HepG2 (cell line): Measurements from ENCODE around the gene ABCA8.

Experiments used
- ETV6 ChIP-seq: sonication (generic); formaldehyde crosslinking; conservative IDR thresholded peaks from 2 replicates; pipeline ENCODE4 v1.4.0; 2020; ENCODE audit warnings: missing genetic modification reagents
- GABPA ChIP-seq, 2 experiments: IDR thresholded peaks; 2 replicates each; pipeline ENCODE4 v1.6.1; 2011 to 2016; ENCODE audit warnings: low read depth in 2 of 2, low read length in 1 of 2, missing biosample characterization in 1 of 2, missing genetic modification characterization in 1 of 2
- POLR2A ChIP-seq, 2 experiments: IDR thresholded peaks; 2 replicates each; pipeline ENCODE4 v1.6.1; 2011; ENCODE audit warnings: low read depth in 2 of 2, low read length in 2 of 2, mild to moderate bottlenecking in 1 of 2, moderate library complexity in 1 of 2; ENCODE audit not compliant: insufficient read depth in 1 of 2
- POLR2AphosphoS5 ChIP-seq: IDR thresholded peaks from 2 replicates; pipeline ENCODE4 v1.6.1; 2012; ENCODE audit warnings: low read depth, low read length
- RFX3 ChIP-seq: IDR thresholded peaks from 2 replicates; pipeline ENCODE4 v1.6.1; 2016; ENCODE audit warnings: missing biosample characterization, missing genetic modification reagents
- TCF7L2 ChIP-seq: IDR thresholded peaks from 2 replicates; pipeline ENCODE4 v1.6.1; 2011; ENCODE audit warnings: mild to moderate bottlenecking, low read depth, low read length, moderate library complexity
- TMF1 ChIP-seq: sonication (generic); formaldehyde crosslinking; IDR thresholded peaks from 2 replicates; pipeline ENCODE4 v1.8.1; 2022; ENCODE audit warnings: low read depth, missing genetic modification reagents
- ZNF121 ChIP-seq: sonication (generic); formaldehyde crosslinking; IDR thresholded peaks from 2 replicates; pipeline ENCODE4 v1.5.0; 2020; ENCODE audit warnings: mild to moderate bottlenecking, missing genetic modification reagents
- ZNF263 ChIP-seq: sonication (generic); formaldehyde crosslinking; IDR thresholded peaks from 2 replicates; pipeline ENCODE4 v1.4.0; 2020; ENCODE audit warnings: missing genetic modification reagents
- ZNF3 ChIP-seq: IDR thresholded peaks from 2 replicates; pipeline ENCODE4 v1.7.0; 2017; ENCODE audit warnings: inconsistent platforms
- ZSCAN22 ChIP-seq: sonication (generic); formaldehyde crosslinking; IDR thresholded peaks from 2 replicates; pipeline ENCODE4 v1.4.0; 2020; ENCODE audit warnings: mild to moderate bottlenecking, missing genetic modification reagents
- TF ChIP-seq, protein P1 (sequence below): sonication (generic); formaldehyde crosslinking; IDR thresholded peaks from 2 replicates; pipeline ENCODE4 v1.5.0; 2020; ENCODE audit warnings: mild to moderate bottlenecking, missing genetic modification reagents, moderate library complexity
- TF ChIP-seq, protein P2 (sequence below): sonication (generic); formaldehyde crosslinking; conservative IDR thresholded peaks from 2 replicates; pipeline ENCODE4 v1.4.0; 2020; ENCODE audit warnings: mild to moderate bottlenecking, missing genetic modification reagents, moderate library complexity

DNA sequence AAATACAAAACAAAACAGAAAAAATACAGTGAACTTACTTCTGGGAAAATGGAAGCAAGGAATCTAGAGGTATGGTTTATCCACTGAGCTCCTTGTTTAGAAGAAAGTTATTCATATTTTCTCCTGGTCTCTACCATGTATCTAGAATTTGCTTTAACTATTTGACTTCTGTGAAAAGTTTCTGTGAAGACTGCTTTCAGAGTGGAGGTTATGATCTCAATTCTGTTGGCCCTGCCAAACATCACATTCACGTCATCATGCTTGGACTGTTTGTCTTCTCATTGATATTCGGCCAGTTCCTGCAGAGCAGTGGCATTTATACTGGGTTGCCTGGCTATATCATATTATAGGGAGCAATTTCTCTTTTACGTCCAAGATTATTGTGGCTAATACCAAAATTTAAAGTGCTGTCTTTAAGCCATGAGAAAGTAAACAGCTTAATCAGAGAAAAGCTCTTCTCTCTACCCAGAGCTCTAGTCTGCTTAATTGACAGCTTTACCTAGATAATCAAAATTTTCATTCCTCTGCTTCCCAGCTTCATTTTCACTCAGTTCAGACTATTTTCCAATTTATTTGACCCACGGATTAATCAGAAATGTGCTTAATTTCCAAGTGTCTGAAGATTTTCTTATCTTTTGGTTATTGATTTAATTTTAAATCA, at the start of gene ABCA8:
- no peak for TF ChIP-seq GABPA (IDR thresholded peaks at IDR 0.05; ENCODE audit: low read depth, low read length)
- no peak for TF ChIP-seq GABPA (CRISPR knock-in tag; IDR thresholded peaks at IDR 0.05; ENCODE audit: low read depth)
- TF ChIP-seq ZNF263 (CRISPR knock-in tag) = no peak
- TF ChIP-seq, protein P1, sequence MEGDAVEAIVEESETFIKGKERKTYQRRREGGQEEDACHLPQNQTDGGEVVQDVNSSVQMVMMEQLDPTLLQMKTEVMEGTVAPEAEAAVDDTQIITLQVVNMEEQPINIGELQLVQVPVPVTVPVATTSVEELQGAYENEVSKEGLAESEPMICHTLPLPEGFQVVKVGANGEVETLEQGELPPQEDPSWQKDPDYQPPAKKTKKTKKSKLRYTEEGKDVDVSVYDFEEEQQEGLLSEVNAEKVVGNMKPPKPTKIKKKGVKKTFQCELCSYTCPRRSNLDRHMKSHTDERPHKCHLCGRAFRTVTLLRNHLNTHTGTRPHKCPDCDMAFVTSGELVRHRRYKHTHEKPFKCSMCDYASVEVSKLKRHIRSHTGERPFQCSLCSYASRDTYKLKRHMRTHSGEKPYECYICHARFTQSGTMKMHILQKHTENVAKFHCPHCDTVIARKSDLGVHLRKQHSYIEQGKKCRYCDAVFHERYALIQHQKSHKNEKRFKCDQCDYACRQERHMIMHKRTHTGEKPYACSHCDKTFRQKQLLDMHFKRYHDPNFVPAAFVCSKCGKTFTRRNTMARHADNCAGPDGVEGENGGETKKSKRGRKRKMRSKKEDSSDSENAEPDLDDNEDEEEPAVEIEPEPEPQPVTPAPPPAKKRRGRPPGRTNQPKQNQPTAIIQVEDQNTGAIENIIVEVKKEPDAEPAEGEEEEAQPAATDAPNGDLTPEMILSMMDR (CRISPR knock-in tag) = no peak
- no peak for TF ChIP-seq ZNF3
- TF ChIP-seq, protein P2, sequence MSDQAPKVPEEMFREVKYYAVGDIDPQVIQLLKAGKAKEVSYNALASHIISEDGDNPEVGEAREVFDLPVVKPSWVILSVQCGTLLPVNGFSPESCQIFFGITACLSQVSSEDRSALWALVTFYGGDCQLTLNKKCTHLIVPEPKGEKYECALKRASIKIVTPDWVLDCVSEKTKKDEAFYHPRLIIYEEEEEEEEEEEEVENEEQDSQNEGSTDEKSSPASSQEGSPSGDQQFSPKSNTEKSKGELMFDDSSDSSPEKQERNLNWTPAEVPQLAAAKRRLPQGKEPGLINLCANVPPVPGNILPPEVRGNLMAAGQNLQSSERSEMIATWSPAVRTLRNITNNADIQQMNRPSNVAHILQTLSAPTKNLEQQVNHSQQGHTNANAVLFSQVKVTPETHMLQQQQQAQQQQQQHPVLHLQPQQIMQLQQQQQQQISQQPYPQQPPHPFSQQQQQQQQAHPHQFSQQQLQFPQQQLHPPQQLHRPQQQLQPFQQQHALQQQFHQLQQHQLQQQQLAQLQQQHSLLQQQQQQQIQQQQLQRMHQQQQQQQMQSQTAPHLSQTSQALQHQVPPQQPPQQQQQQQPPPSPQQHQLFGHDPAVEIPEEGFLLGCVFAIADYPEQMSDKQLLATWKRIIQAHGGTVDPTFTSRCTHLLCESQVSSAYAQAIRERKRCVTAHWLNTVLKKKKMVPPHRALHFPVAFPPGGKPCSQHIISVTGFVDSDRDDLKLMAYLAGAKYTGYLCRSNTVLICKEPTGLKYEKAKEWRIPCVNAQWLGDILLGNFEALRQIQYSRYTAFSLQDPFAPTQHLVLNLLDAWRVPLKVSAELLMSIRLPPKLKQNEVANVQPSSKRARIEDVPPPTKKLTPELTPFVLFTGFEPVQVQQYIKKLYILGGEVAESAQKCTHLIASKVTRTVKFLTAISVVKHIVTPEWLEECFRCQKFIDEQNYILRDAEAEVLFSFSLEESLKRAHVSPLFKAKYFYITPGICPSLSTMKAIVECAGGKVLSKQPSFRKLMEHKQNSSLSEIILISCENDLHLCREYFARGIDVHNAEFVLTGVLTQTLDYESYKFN = no peak
- TF ChIP-seq ZSCAN22 (CRISPR knock-in tag) = no peak
- no peak for TF ChIP-seq ZNF121 (CRISPR knock-in tag)
- no peak for TF ChIP-seq RFX3 (CRISPR knock-in tag)
- no peak for TF ChIP-seq TCF7L2
- no peak for TF ChIP-seq ETV6 (CRISPR knock-in tag)
- no peak for TF ChIP-seq POLR2AphosphoS5
- no peak for TF ChIP-seq TMF1
- no peak for TF ChIP-seq POLR2A (IDR thresholded peaks at IDR 0.05; ENCODE audit: insufficient read depth in 1 of 2, low read depth in 2 of 2, low read length in 2 of 2)
